SK-N-SH (cell line): ENCODE measurements around the gene TYSND1. TPM values are rescaled to one million over a fixed set of nuclear protein-coding genes. Genes with fewer than 3 reads are reported as not detected.

ENCODE experiments used
- CTCF ChIA-PET: fragments of 300-600, 350-600 bp; formaldehyde crosslinking; extraction: SDS; loops from one replicate; lab custom pipeline; 2021; lab: Yijun Ruan, JAX
- POLR2A ChIA-PET: fragments of 350-600 bp; sonication (Branson Sonifier 250); formaldehyde crosslinking; extraction: SDS; loops from one replicate; lab custom pipeline; 2020; ENCODE audit warnings: antibody characterized with exemption, inconsistent platforms; lab: Yijun Ruan, JAX
- DNase-seq: peaks from one replicate; pipeline ENCODE4 v3.0.0; 2012
- H2AFZ ChIP-seq: fragments of 200-600 bp; sonication (generic); 2 replicates; pipeline ENCODE4 v1.8.1; 2016; ENCODE audit warnings: antibody characterized with exemption, mild to moderate bottlenecking, low read depth
- H3F3A ChIP-seq: fragments of 200-600 bp; sonication (generic); replicated peaks from 2 replicates; pipeline ENCODE3; 2016; ENCODE audit warnings: antibody characterized with exemption, mild to moderate bottlenecking; ENCODE audit not compliant: insufficient read depth
- H3K27ac ChIP-seq, 2 experiments: fragments of 200-500 bp in 1 of 2; fragments of 200-600 bp in 1 of 2; sonication (Bioruptor generic) in 1 of 2; sonication (generic), shearing (Covaris generic) in 1 of 2; 2 replicates each; pipeline versions ENCODE4 v1.5.1 to v1.6.1; 2014 to 2016; ENCODE audit warnings: low read depth in 2 of 2, inconsistent platforms in 1 of 2, low read length in 1 of 2, mild to moderate bottlenecking in 1 of 2, mixed read lengths in 1 of 2
- H3K27me3 ChIP-seq: fragments of 200-600 bp; sonication (generic), shearing (Covaris generic); 2 replicates; pipeline ENCODE4 v1.6.1; 2016; ENCODE audit warnings: mixed run types; ENCODE audit not compliant: insufficient read depth
- H3K36me3 ChIP-seq, 2 experiments: fragments of 200-500 bp in 1 of 2; fragments of 200-600 bp in 1 of 2; sonication (Bioruptor generic) in 1 of 2; sonication (generic) in 1 of 2; replicated peaks in 1 of 2; 2 replicates each; pipeline versions ENCODE3 to v1.5.1; 2014 to 2016; ENCODE audit warnings: low read length in 1 of 2, mild to moderate bottlenecking in 1 of 2; ENCODE audit not compliant: insufficient read depth in 2 of 2, control insufficient read depth in 1 of 2
- H3K4me1 ChIP-seq, 2 experiments: fragments of 200-500 bp in 1 of 2; fragments of 200-600 bp in 1 of 2; sonication (Bioruptor generic) in 1 of 2; sonication (generic), shearing (Covaris generic) in 1 of 2; 2 replicates each; pipeline versions ENCODE4 v1.5.1 to v1.6.1; 2014 to 2016; ENCODE audit warnings: low read depth in 1 of 2, low read length in 1 of 2, mixed run types in 1 of 2; ENCODE audit not compliant: insufficient read depth in 2 of 2, control insufficient read depth in 1 of 2
- H3K4me2 ChIP-seq: fragments of 200-600 bp; sonication (generic), shearing (Covaris generic); 2 replicates; pipeline ENCODE4 v1.6.1; 2017; ENCODE audit warnings: mixed run types
- H3K4me3 ChIP-seq, 2 experiments: fragments of 200-500 bp in 1 of 2; fragments of 200-600 bp in 1 of 2; sonication (Bioruptor generic) in 1 of 2; sonication (generic), shearing (Covaris generic) in 1 of 2; 2 replicates each; pipeline versions ENCODE4 v1.5.1 to v1.8.1; 2014 to 2016; ENCODE audit warnings: low read depth in 2 of 2, inconsistent platforms in 1 of 2, low read length in 1 of 2, mild to moderate bottlenecking in 1 of 2, mixed read lengths in 1 of 2, moderate library complexity in 1 of 2
- H3K79me2 ChIP-seq: fragments of 200-600 bp; sonication (generic); 2 replicates; pipeline ENCODE4 v1.8.1; 2017; ENCODE audit warnings: mild to moderate bottlenecking; ENCODE audit not compliant: insufficient read depth
- H3K9ac ChIP-seq: fragments of 200-600 bp; sonication (generic); 2 replicates; pipeline ENCODE4 v1.6.1; 2017; ENCODE audit warnings: mixed run types
- H3K9me2 ChIP-seq: fragments of 200-600 bp; sonication (generic); 2 replicates; pipeline ENCODE4 v1.6.1; 2017; ENCODE audit warnings: mixed run types
- H3K9me3 ChIP-seq: fragments of 200-600 bp; sonication (generic); 2 replicates; pipeline ENCODE4 v1.6.1; 2017; ENCODE audit warnings: mixed run types, mild to moderate bottlenecking, moderate library complexity
- H4K20me1 ChIP-seq: fragments of 200-600 bp; sonication (generic); 2 replicates; pipeline ENCODE4 v1.6.1; 2017; ENCODE audit warnings: mild to moderate bottlenecking, mixed run types; ENCODE audit not compliant: insufficient read depth
- CHD2 ChIP-seq: fragments of 150-350 bp; IDR thresholded peaks from 2 replicates; pipeline ENCODE4 v1.6.1; 2018; ENCODE audit warnings: low read length; ENCODE audit not compliant: partially characterized antibody
- CTCF ChIP-seq: fragments of 200-600 bp; sonication (generic); IDR thresholded peaks from 2 replicates; pipeline ENCODE4 v1.6.1; 2017; ENCODE audit warnings: antibody characterized with exemption, mild to moderate bottlenecking, moderate library complexity
- EP300 ChIP-seq, 2 experiments: IDR thresholded peaks; 2 replicates each; pipeline versions ENCODE4 v1.4.0 to v1.6.1; 2012; ENCODE audit warnings: borderline replicate concordance in 1 of 2, low read depth in 1 of 2, low read length in 1 of 2
- FOXJ3 ChIP-seq: sonication (generic); formaldehyde crosslinking; IDR thresholded peaks from 2 replicates; pipeline ENCODE4 v1.5.1; 2020; ENCODE audit warnings: mild to moderate bottlenecking, missing genetic modification reagents
- FOXM1 ChIP-seq: IDR thresholded peaks from 2 replicates; pipeline ENCODE4 v1.4.0; 2012; ENCODE audit warnings: low read depth, mild to moderate bottlenecking
- GABPA ChIP-seq: IDR thresholded peaks from 2 replicates; pipeline ENCODE4 v1.4.0; 2012; ENCODE audit warnings: low read depth, mild to moderate bottlenecking
- MEF2A ChIP-seq: IDR thresholded peaks from 2 replicates; pipeline ENCODE4 v1.4.0; 2012; ENCODE audit warnings: low read depth, borderline replicate concordance
- NRF1 ChIP-seq: IDR thresholded peaks from 2 replicates; pipeline ENCODE4 v1.6.1; 2012; ENCODE audit warnings: low read depth, mild to moderate bottlenecking, low read length
- PBX3 ChIP-seq: IDR thresholded peaks from 2 replicates; pipeline ENCODE4; 2012
- POLR2AphosphoS5 ChIP-seq: IDR thresholded peaks from 2 replicates; pipeline ENCODE4 v1.6.1; 2012; ENCODE audit warnings: low read depth, low read length
- RCOR1 ChIP-seq: fragments of 150-350 bp; IDR thresholded peaks from 2 replicates; pipeline ENCODE4 v1.6.1; 2017; ENCODE audit warnings: antibody characterized with exemption, low read length
- REST ChIP-seq: IDR thresholded peaks from 2 replicates; pipeline ENCODE4 v1.6.1; 2012; ENCODE audit warnings: mild to moderate bottlenecking, low read depth, low read length, moderate library complexity
- RXRA ChIP-seq: IDR thresholded peaks from 2 replicates; pipeline ENCODE4 v1.4.0; 2012; ENCODE audit warnings: low read depth, mild to moderate bottlenecking, borderline replicate concordance
- SIN3A ChIP-seq: IDR thresholded peaks from 2 replicates; pipeline ENCODE4 v1.6.1; 2012; ENCODE audit warnings: low read depth, mild to moderate bottlenecking, low read length, moderate library complexity, borderline replicate concordance
- SMC3 ChIP-seq: IDR thresholded peaks from 2 replicates; pipeline ENCODE4 v1.6.1; 2012; ENCODE audit warnings: low read depth, low read length, improper control_type of control experiment
- TAF1 ChIP-seq: IDR thresholded peaks from 2 replicates; pipeline ENCODE4 v1.6.1; 2012; ENCODE audit warnings: low read depth, mild to moderate bottlenecking, low read length, moderate library complexity, borderline replicate concordance
- TEAD4 ChIP-seq: IDR thresholded peaks from 2 replicates; pipeline ENCODE4 v1.4.0; 2012; ENCODE audit warnings: mild to moderate bottlenecking, borderline replicate concordance; ENCODE audit not compliant: insufficient read depth
- USF1 ChIP-seq: IDR thresholded peaks from 2 replicates; pipeline ENCODE4 v1.4.0; 2012; ENCODE audit warnings: low read depth, borderline replicate concordance
- ZBTB33 ChIP-seq: IDR thresholded peaks from 2 replicates; pipeline ENCODE4 v1.4.0; 2012; ENCODE audit warnings: low read depth, borderline replicate concordance
- WGBS: methylation state at CpG from one replicate; pipeline ENCODE4 v1.1.6; 2017; ENCODE audit warnings: low lambda C conversion rate; 5-methylcytosine and 5-hydroxymethylcytosine counted together
- polyA plus RNA-seq, 3 experiments: library from polyadenylated mRNA; depleted of rRNA; stranded (reverse); fragments of >200 nt; gene quantifications; 2 replicates each; pipeline ENCODE4 v1.2.3, GENCODE V29; 2012
- TF ChIP-seq, protein P1 (sequence below): fragments of 150-350 bp; IDR thresholded peaks from 2 replicates; pipeline ENCODE4 v1.6.1; 2016; ENCODE audit warnings: mild to moderate bottlenecking, low read depth, low read length

TYSND1 gene
- polyA plus RNA-seq, 1 of the 3 experiments (the other 2 are of a cell fraction): 7.4 TPM

DNA sequence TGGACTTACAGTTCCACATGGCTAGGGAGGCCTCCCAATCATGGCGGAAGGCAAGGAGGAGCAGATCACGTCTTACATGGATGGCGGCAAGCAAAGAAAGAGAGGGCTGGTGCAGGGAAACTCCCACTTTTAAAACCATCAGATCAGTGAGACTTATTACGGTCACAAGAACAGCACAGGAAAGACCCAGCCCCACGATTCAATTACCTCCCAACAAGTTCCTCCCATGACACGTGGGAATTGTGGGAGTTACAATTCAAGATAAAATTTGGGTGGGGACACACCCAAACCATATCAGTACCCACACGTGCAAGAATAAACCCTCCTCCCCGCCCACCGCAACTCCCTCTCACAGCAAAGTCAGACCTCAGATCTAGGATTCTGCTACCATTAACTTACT, 9.4 kb downstream of the TYSND1 start:
- no peaks in the 10 kb centered on the region; the same call in 1 of the 2 replicates for H3K79me2 ChIP-seq
- H4K20me1 ChIP-seq: no peaks in the 10 kb centered on the region

More for the DNA sequence above, 9.4 kb downstream of the TYSND1 start:
- Histone ChIP-seq H3K4me3 (no peak overlapping the region), H3K9me3 (no peaks in the 10 kb centered on the region), H3K4me2 (no peak overlapping the region), H3K9ac (no peak overlapping the region), H2AFZ (no peak overlapping the region), H3K36me3 (peaks cover 3 to 6% of the 10 kb centered on the region in 2 experiments), H3K27ac (no peak overlapping the region), H3K4me1 (peaks cover 0 to 7% of the 10 kb centered on the region in 2 experiments; a peak in 1 of 4 replicates), H3F3A (peaks cover 4% of the 10 kb centered on the region), H3K9me2 (no peaks in the 10 kb centered on the region), H3K27me3 (no peaks in the 10 kb centered on the region)
- WGBS: 95% methylated on average over 9 of the region's 9 CpGs
- ChIA-PET POLR2A (no interaction called here), CTCF (interaction anchor here (4.4 to 10.8 kb wide), 3 partner anchors 9 to 21 kb away, joined by 35 to 157 read pairs (median 38); partner anchors contain the start of gene TYSND1)
- DNase-seq: no peak
- TF ChIP-seq SIN3A (no peak), RCOR1 (no peak), CHD2 (no peak), POLR2AphosphoS5 (no peak), TEAD4 (no peak), TAF1 (no peak), RXRA (no peak), SMC3 (no peak), USF1 (no peak), REST (no peak), GABPA (no peak), FOXJ3 (CRISPR knock-in tag) (no peak), NRF1 (no peak), FOXM1 (no peak), EP300 (IDR thresholded peaks at IDR 0.05; ENCODE audit: borderline replicate concordance in 1 of 2, low read depth in 1 of 2, low read length in 1 of 2) (no peak), CTCF (no peak), ZBTB33 (no peak), MEF2A (no peak), PBX3 (no peak)
- TF ChIP-seq, protein P1, sequence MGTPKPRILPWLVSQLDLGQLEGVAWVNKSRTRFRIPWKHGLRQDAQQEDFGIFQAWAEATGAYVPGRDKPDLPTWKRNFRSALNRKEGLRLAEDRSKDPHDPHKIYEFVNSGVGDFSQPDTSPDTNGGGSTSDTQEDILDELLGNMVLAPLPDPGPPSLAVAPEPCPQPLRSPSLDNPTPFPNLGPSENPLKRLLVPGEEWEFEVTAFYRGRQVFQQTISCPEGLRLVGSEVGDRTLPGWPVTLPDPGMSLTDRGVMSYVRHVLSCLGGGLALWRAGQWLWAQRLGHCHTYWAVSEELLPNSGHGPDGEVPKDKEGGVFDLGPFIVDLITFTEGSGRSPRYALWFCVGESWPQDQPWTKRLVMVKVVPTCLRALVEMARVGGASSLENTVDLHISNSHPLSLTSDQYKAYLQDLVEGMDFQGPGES: no peak
